Retina (tissue), 1 donor: ENCODE results near the gene STEAP3.

ENCODE experiments used
- DNase-seq: peaks from one replicate; pipeline ENCODE4 v3.0.0-alpha.2; 2016

Gene STEAP3

GRCh38 chr2:119228136-119228535 is 4.5 kb downstream of the STEAP3 start:
- DNase-seq: no peak

GRCh38 chr2:119228964-119229363 is 5.3 kb downstream of the STEAP3 start:
- DNase-seq: no peak

- no peak for DNase-seq
Observed at GRCh38 chr2:119229716-119230115, 6.1 kb downstream of the STEAP3 start.

- no peak for DNase-seq
Observed at GRCh38 chr2:119230219-119231185, 6.9 kb downstream of the STEAP3 start.

GRCh38 chr2:119231975-119232665 is 8.5 kb downstream of the STEAP3 start:
- no peak for DNase-seq

- DNase-seq: no peak
Observed at GRCh38 chr2:119232666-119232993, 9.0 kb downstream of the STEAP3 start.

GRCh38 chr2:119233326-119234020 is 9.8 kb downstream of the STEAP3 start:
- no peak for DNase-seq

- no peak for DNase-seq
Observed at GRCh38 chr2:119234021-119235019, 10.7 kb downstream of the STEAP3 start.

GRCh38 chr2:119236796-119237195 is 13.2 kb downstream of the STEAP3 start:
- DNase-seq: no peak

- no peak for DNase-seq
Observed at GRCh38 chr2:119240311-119241204, 16.9 kb downstream of the STEAP3 start.

GRCh38 chr2:119241205-119241532 is 17.5 kb downstream of the STEAP3 start:
- no peak for DNase-seq

- no peak for DNase-seq
Observed at GRCh38 chr2:119242276-119243119, 18.9 kb downstream of the STEAP3 start.

GRCh38 chr2:119243621-119244020 is 20.0 kb downstream of the STEAP3 start:
- no peak for DNase-seq

- DNase-seq: no peak
Observed at GRCh38 chr2:119245076-119245840, 21.6 kb downstream of the STEAP3 start.

GRCh38 chr2:119245841-119246230 is 22.2 kb downstream of the STEAP3 start:
- DNase-seq: no peak

- no peak for DNase-seq
Observed at GRCh38 chr2:119246884-119247843, 23.5 kb downstream of the STEAP3 start.

- no peak for DNase-seq
Observed at GRCh38 chr2:119247844-119248271, 24.2 kb downstream of the STEAP3 start.

- DNase-seq: no peak
Observed at GRCh38 chr2:119248311-119248710, 24.7 kb downstream of the STEAP3 start.
